ENCODE data around the gene PDGFD.

PDGFD gene

GRCh38 chr11:103903621-103904323 is 260.2 kb downstream of the PDGFD start:
- DNase-seq = no peak

DNA sequence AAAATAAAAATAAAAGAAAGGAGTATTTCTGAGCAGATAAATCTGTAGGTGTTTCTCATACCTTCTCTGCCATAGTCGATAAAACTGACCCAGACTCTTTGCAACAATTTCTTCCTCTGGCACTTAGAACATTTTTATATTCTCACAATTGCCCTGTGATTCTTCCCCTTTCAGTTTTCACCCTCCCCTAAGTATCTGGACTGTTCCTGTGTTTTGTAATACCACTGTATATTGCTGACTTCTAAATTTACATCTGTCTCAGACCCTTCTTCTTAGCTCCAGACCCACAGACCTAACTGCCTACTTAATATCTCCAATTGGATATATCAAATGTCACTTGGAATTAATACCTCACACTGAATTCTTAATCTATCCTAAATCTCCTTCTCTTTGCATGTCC is 261.0 kb downstream of the PDGFD start:
- DNase-seq = no peak

DNA sequence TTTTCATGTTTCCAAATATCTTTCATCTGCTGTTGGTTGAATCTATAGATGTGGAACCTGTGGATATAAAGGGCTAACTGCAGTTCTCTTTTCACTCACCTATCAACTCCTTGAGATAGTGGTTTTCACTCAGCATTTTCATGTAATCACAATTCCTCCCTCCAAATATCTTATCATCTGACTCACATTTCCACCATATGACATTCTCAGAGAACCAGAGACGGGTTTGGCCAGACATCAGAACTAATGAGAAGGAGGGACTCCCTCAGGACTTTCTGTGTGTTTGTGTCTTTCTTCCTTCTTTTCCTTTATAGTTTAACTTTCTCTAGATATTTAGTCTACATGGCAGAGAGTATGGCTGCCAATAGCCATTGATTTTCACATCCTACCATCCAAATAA is 262.3 kb downstream of the PDGFD start:
- no peak for DNase-seq

- DNase-seq = no peak
Measured at GRCh38 chr11:103898577-103899336, 265.2 kb downstream of the PDGFD start.

- DNase-seq = no peak
Measured at GRCh38 chr11:103898065-103898464, 265.9 kb downstream of the PDGFD start.

GRCh38 chr11:103897160-103897936 is 266.6 kb downstream of the PDGFD start:
- peak; percentile 58 for DNase-seq

DNA sequence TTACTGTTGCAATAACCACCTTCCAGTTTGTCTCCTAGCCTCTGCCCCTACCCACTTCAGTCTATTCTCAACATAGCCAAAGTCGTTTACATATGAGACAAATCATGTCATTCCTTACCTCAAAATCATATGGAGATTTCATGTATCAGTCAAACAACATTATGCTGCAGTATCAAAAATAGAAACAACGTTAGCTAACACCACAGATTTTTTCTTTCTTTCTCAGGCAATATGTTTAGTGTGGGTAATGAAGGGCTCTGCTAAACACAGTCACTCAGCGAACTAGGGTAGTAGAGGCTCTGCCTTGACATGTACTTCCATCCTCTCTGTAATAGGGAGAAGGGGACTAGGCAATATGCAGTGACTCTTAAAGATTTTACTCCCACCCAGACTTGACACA is 268.8 kb downstream of the PDGFD start:
- DNase-seq = no peak

- no peak for DNase-seq
Measured at GRCh38 chr11:103894673-103895072, 269.3 kb downstream of the PDGFD start.

DNA sequence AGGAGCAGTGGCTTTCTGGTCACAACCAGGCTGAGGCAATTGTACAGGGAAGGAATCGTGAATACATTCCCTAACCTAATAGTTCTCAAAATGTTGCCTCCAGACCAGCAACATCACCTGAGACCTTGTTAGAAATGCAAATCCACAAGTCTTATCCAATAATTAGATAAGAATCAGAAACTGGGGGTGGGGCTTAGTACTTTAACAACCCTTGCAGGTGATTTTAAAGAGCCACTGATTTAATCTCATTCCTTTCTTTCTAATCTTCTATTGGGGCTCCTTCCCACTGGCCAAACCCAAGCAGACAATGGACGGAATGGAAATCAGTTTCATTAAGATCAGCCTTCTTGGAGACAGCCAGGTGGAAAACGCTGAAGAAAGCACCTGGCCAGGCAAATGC is 269.9 kb downstream of the PDGFD start:
- no peak for DNase-seq

- no peak for DNase-seq
Measured at GRCh38 chr11:103893371-103893770, 270.6 kb downstream of the PDGFD start.

GRCh38 chr11:103892603-103893002 is 271.3 kb downstream of the PDGFD start:
- DNase-seq = no peak

GRCh38 chr11:103890654-103891053 is 273.3 kb downstream of the PDGFD start:
- no peak for DNase-seq

- no peak for DNase-seq
Measured at GRCh38 chr11:103889679-103890078, 274.3 kb downstream of the PDGFD start.

DNA sequence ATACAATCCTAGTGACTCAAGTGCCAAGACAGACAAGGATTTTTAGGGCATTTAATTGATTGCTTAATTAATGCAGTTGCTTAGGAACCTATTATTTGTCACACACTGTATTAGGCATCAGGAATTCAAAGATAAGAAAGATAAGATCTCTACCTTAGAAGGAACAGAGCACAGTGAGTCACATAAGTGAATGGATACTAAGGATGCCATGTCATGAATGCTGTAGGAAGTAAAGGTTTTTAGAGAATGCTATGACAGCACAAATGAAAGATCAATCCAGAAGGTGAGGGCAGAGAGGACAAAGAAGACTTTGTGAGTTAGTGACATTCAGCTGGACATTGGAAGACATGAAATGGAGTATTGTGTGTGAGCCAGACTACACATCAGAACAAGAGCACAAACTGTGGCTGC is 275.4 kb downstream of the PDGFD start:
- DNase-seq = no peak

DNA sequence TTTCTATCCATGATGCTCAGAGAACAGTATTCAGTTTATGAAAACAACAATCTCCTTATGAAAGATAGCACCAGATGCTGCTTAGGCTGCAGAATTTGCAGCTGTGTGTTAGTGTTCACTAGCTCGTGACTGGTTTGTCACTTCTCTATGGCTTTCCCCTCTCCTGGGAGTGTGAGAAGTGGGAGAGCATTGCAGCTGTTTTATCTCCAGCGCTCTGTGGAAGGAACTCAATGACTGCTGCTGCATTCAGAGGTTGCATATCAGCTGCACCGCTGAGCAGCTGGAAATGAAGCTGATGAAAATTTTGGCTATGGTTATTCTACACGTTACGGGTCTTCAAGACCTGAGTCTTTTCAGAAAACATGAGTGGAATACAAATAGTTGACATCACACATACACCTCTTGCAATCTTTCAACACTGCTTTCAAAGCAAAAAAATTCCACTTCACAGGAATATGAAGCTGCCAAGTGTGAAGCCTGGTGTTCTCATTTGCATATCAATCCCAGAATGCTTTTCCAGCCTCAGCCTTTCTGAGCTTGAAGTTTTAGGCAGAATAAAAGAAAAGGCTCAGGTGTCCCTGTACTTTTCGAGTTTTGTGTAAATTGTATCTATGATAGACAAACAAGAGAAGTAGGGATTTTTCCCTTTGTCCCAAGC is 276.8 kb downstream of the PDGFD start:
- no peak for DNase-seq

GRCh38 chr11:103883856-103884255 is 280.1 kb downstream of the PDGFD start:
- no peak for DNase-seq

DNA sequence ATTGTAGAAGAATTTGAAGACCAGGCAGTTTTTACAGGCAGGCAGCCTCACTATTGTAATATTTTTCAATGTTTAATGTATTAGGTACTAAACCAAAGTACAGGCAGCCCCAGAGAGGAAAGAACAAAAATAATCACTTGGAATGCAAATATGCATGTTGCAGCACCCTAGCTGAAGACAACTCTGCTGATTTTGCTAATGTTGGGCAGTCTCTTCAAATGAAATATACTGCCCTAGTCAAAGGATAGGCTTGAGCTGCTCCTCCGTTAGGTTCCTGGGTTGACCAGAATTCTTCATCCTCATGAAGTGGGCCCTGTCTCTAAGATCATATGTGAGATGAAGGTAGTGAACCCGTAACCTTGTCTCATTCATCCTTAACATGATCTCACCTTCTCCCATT is 280.7 kb downstream of the PDGFD start:
- DNase-seq = no peak

DNA sequence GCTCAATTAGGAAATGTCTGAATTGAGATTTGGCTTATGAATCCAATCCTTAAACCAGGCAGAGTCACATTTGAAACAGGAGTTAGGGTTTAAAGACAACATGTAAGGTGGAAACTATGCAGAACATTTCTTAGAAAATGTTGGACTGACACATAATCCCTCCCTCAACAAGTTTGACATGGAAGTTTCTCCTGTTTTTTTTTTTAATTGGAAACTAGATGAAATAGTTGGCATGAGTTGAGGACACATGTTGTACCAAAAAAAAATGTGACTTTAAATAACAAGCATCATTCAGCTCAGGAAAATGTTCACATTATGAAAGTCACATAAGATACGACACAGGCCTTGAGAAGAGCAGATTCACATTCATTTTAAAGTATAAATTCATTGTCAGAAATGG is 282.4 kb downstream of the PDGFD start:
- DNase-seq = no peak

DNA sequence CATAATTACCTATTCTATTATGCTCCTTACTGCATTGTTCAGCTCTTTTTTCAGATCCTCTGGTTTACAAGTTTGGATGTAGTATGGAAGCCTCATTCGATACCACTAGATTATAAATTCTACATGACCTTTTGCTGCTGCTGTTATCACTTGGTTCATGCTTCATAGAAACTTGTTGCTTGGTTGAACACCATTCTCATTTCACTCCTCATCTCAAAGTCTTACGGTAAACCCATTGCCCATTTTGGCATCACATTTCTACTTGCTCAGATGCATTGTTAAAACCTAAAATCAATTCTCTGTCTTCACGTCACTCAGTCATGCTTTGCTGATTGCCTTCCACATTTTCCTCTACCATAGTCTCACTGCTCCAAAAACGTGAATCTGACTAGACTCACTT is 283.0 kb downstream of the PDGFD start:
- DNase-seq = no peak

DNA sequence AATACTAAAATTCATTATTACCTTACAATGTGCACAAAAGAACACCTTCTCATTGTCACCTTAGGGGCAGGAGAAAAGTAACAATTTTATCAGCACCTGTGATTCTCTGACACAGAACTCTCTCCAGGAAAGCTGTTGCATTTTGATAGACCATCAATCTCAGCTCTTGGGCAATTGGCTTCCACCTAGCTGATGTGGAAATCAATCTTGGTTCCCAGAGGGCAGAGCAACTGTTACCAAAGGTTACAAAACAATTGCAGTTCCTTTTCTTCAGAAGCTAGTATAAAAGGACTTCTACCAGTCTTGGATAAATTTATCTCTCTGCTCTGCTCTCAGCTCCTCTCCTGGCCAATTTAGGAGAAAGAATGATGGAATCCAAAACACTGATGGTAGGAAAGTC is 285.3 kb downstream of the PDGFD start:
- DNase-seq = no peak

- no peak for DNase-seq
Measured at GRCh38 chr11:103877221-103877620, 286.7 kb downstream of the PDGFD start.

GRCh38 chr11:103875855-103876510 is 288.0 kb downstream of the PDGFD start:
- DNase-seq = no peak

GRCh38 chr11:103872748-103873147 is 291.2 kb downstream of the PDGFD start:
- DNase-seq = no peak
